HAP-1 (cell line): ENCODE measurements around the gene CTDSPL.

Source experiments
- DNase-seq, 2 experiments: peaks; one replicate each; pipeline ENCODE4 v3.0.0-alpha.2; 2016 to 2020; ENCODE audit warnings: low spot score in 2 of 2
- H3K27me3 ChIP-seq: fragments of 250-450 bp; sonication (Bioruptor Pico); 2 replicates; pipeline ENCODE4 v1.5.1; 2020; ENCODE audit warnings: low read depth, mild to moderate bottlenecking, moderate library complexity
- H3K36me3 ChIP-seq: fragments of 250-450 bp; sonication (Bioruptor Pico); replicated peaks from 2 replicates; pipeline ENCODE4 v1.5.1; 2020; ENCODE audit warnings: mild to moderate bottlenecking
- H3K4me1 ChIP-seq: fragments of 250-450 bp; sonication (Bioruptor Pico); 2 replicates; pipeline ENCODE4 v1.5.1; 2020; ENCODE audit warnings: mild to moderate bottlenecking
- H3K4me3 ChIP-seq: fragments of 250-450 bp; sonication (Bioruptor Pico); 2 replicates; pipeline ENCODE4 v1.5.1; 2020; ENCODE audit warnings: mild to moderate bottlenecking, moderate library complexity
- H3K9me3 ChIP-seq: fragments of 250-450 bp; sonication (Bioruptor Pico); 2 replicates; pipeline ENCODE4 v1.5.1; 2020; ENCODE audit warnings: mild to moderate bottlenecking, moderate library complexity
- in situ Hi-C: fragments of 300-500 bp; cut with MboI; formaldehyde crosslinking; loops from 3 replicates; pipeline ENCODE4 v1.14.3; 2020; ENCODE audit warnings: low sequenced_read_pairs, inconsistent platforms, mixed read lengths

Gene CTDSPL

DNA sequence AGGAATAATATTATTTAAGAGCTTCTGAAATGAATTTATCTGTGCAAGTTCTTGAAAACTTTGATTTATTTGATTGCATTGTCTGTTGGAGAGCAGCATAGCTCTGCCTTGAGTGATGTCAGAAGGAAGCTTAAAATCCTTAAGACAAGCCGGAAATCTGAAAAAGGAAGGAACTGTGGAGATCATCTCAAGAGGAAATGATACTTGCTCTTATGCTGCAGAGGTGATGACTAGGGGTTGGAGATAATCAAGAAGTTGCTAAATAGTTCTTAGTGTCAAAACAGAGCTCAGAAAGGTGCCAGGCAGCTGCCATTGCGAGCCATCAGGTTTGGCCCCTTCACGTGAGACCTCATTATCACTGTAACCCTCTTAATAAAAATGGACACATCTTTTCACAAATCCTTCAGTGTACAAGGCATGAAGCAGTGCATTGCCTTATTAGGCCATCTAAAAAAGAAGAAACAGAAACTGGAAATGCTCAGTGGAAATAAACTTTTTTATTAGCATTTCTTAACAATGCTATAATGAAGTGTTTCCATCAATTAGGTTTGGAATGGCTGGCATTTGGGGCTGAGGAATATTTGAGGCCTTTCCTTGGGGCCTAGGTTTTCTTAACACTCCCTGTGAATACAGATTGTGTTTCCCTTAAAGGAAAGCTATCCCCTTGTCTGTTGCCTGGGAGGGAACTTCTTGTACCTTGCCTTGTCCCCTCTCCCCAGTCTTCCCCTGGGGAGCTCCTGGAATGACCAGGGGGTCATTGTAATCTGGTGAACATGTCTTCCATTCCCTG, 94.4 kb downstream of the CTDSPL start:
- no peak overlapping the region for H3K4me3 ChIP-seq
- no peaks in the 10 kb centered on the region for H3K9me3 ChIP-seq
- H3K27me3 ChIP-seq = no peaks in the 10 kb centered on the region
- no peaks in the 10 kb centered on the region for H3K4me1 ChIP-seq
- no peaks in the 10 kb centered on the region; the same call in 1 of the 2 replicates for H3K36me3 ChIP-seq
- DNase-seq = no peak
- in situ Hi-C loops = no loop called here

GRCh38 chr3:37956723-37957538, 95.3 kb downstream of the CTDSPL start:
- H3K36me3 ChIP-seq = no peaks in the 10 kb centered on the region; the same call in 1 of the 2 replicates
- in situ Hi-C loops = no loop called here

DNA sequence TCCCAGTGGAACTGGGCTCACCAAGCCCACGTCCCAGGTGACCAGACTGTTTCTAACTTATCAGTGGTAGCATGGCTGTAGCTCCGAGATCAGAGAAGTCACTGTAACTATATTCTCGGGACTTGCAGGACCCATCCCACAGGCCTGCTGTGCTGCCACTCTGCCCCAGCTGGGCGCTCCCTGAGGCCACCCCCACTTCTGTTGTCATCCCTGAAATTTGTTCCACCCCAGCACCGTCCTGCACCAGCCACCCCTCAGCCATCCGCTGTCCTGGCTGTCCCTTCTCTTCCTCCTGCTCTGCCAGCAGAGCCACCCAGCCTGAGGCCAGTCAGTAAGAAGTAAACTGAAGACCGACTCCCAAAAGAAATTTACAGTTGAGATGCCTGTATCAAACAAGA, 95.9 kb downstream of the CTDSPL start:
- in situ Hi-C loops = no loop called here
- H3K27me3 ChIP-seq = no peaks in the 10 kb centered on the region
- H3K9me3 ChIP-seq = no peaks in the 10 kb centered on the region

More at GRCh38 chr3:37956723-37957538, 95.3 kb downstream of the CTDSPL start:
- no peak overlapping the region for H3K4me3 ChIP-seq
- no peaks in the 10 kb centered on the region for H3K27me3 ChIP-seq
- no peaks in the 10 kb centered on the region for H3K9me3 ChIP-seq
- H3K4me1 ChIP-seq = no peaks in the 10 kb centered on the region
- DNase-seq = no peak

DNA sequence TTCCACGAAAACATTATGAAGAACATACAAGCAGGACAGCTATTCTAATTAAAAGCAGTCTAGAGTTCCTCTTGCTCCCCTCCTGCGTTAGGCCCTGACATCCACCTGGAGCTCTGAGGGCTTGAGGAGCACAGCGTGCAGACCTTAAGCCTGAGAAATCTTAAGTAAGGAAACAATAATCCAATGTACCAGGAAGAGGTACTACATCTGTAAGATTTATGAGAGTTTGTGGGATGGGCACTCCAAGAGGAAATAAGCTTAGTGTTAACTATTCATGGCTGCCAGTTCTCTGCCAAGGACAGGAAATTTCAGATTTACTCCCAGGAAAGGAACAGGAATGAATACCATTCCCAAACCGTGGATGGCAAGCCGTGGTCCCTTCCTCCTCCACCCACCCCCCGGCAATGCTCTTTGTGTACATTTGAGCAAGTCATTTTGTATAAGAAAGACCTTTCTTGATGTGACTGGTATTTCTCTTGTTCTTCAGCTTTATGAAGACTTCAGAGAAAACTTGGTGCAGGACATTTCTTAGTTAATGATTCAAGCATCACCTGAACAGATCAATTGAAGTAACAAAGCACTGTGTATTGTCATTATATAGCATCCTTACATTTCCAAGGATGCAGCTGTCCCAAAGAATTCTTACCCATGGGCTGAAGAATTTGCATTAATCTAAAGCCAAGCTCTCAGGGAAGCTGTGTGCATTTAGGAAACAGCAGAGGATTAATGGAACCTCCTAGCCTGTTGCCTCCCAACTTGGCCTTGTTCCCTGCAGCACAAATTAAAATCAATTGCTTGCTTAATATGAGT, 100.1 kb downstream of the CTDSPL start:
- no peaks in the 10 kb centered on the region for H3K27me3 ChIP-seq
- no peaks in the 10 kb centered on the region; the same call in 1 of the 2 replicates for H3K4me1 ChIP-seq
- in situ Hi-C loops = no loop called here
- DNase-seq = peak; percentile 33 to 65
- no peaks in the 10 kb centered on the region for H3K9me3 ChIP-seq
- H3K36me3 ChIP-seq = no peaks in the 10 kb centered on the region
- no peak overlapping the region for H3K4me3 ChIP-seq

More for the DNA sequence above, 95.9 kb downstream of the CTDSPL start:
- Histone ChIP-seq H3K4me1 (no peaks in the 10 kb centered on the region; the same call in 1 of the 2 replicates), H3K36me3 (no peaks in the 10 kb centered on the region; the same call in 1 of the 2 replicates), H3K4me3 (no peak overlapping the region)
- DNase-seq = no peak

- in situ Hi-C loops = no loop called here
- H3K9me3 ChIP-seq = no peaks in the 10 kb centered on the region
- H3K4me3 ChIP-seq = no peak overlapping the region
- H3K36me3 ChIP-seq = no peaks in the 10 kb centered on the region
- no peak for DNase-seq
- H3K4me1 ChIP-seq = no peaks in the 10 kb centered on the region; the same call in 1 of the 2 replicates
- no peaks in the 10 kb centered on the region for H3K27me3 ChIP-seq
Observed at GRCh38 chr3:37963016-37963415, 101.3 kb downstream of the CTDSPL start.

DNA sequence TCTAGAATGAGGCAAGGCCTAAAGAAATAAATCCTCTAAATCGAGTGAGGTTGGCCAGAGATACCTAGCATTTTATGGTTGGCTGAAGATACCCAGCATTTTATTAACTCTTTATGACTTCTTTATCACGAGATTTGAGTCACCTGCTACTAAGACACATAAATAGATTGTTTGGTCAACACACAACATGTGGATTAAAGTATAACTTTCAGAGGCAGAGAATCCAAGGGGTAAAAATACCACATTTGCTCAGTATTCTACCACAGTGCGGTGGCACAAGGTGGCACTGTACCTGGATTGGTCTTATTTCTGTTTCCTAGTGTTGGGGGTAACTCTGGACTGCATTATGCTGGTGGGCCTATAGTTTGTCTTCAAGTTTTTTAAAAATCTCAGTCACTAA, 102.0 kb downstream of the CTDSPL start:
- Histone ChIP-seq H3K4me1 (no peaks in the 10 kb centered on the region; the same call in 1 of the 2 replicates), H3K27me3 (no peaks in the 10 kb centered on the region), H3K9me3 (no peaks in the 10 kb centered on the region), H3K36me3 (no peaks in the 10 kb centered on the region), H3K4me3 (no peak overlapping the region)
- in situ Hi-C loops = no loop called here
- no peak for DNase-seq

DNA sequence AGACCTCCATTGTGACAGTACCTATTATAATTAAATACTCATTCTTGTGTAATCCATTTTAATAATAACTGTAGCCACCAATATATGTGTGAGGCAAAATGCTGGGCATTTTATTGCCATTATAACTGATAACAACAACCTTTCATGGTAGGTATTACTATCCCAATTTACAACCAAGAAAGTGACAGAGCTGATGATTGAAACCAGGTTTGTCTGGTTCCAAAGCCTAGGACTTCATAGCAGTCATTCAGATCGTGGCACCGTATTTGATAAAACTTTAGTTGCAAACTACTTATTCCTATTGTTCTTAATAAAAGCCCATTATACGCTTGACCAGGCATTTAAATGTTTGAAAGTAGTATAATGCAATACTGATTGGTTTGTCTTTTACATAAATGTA, 102.5 kb downstream of the CTDSPL start:
- in situ Hi-C loops = no loop called here
- H3K36me3 ChIP-seq = no peaks in the 10 kb centered on the region
- DNase-seq = no peak
- H3K4me3 ChIP-seq = no peak overlapping the region
- no peaks in the 10 kb centered on the region for H3K27me3 ChIP-seq
- H3K4me1 ChIP-seq = no peaks in the 10 kb centered on the region; the same call in 1 of the 2 replicates
- H3K9me3 ChIP-seq = no peaks in the 10 kb centered on the region

DNA sequence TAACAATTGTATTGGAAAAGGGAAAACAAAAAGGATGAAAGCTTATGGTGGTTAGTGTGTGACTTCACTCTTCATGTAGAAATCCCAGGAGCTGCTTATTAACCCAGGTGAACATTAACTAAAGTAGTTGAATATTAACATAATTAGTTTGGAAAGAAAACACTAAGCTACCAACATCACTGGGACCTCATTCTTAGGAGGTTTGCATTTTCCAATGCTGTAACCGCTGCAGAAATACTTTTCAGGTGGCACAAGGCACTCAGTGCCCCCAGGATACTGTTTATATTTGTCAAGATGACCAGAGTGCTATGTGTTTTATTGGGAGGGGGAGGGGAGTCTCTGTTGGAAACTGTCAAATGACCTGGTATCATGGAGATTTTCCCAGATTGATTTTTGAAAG, 103.0 kb downstream of the CTDSPL start:
- H3K36me3 ChIP-seq = no peaks in the 10 kb centered on the region
- in situ Hi-C loops = no loop called here
- no peak for DNase-seq
- no peaks in the 10 kb centered on the region for H3K27me3 ChIP-seq
- no peak overlapping the region for H3K4me3 ChIP-seq
- H3K9me3 ChIP-seq = no peaks in the 10 kb centered on the region
- H3K4me1 ChIP-seq = no peaks in the 10 kb centered on the region; the same call in 1 of the 2 replicates

- no peak overlapping the region for H3K4me3 ChIP-seq
- no peaks in the 10 kb centered on the region; the same call in 1 of the 2 replicates for H3K4me1 ChIP-seq
- H3K9me3 ChIP-seq = no peaks in the 10 kb centered on the region
- DNase-seq = peak; percentile 42 to 80
- in situ Hi-C loops = no loop called here
- no peaks in the 10 kb centered on the region for H3K27me3 ChIP-seq
- no peaks in the 10 kb centered on the region for H3K36me3 ChIP-seq
Observed at GRCh38 chr3:37967260-37967881, 105.7 kb downstream of the CTDSPL start.

DNA sequence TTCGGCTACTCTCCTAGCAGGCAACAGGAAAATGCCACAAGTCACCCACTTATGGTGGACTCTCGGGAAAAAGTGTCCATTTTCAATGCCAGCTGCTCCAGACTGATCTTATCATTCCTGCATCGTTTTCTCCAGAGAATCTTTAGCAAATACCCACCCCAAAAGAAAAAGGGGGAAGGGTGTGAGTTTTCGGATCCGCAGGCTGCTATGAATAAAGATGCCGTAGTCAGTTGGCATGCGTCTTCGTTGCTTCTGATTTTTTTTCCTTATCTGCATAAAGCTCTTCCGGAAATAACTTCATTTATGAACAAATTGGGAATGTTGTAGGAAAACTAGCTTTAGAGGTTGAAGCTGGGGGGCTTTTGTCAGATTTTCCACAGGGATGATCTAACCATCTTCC, 106.5 kb downstream of the CTDSPL start:
- Histone ChIP-seq H3K36me3 (no peaks in the 10 kb centered on the region), H3K9me3 (no peaks in the 10 kb centered on the region), H3K27me3 (no peaks in the 10 kb centered on the region), H3K4me3 (no peak overlapping the region), H3K4me1 (no peaks in the 10 kb centered on the region)
- no peak for DNase-seq
- in situ Hi-C loops = no loop called here

DNA sequence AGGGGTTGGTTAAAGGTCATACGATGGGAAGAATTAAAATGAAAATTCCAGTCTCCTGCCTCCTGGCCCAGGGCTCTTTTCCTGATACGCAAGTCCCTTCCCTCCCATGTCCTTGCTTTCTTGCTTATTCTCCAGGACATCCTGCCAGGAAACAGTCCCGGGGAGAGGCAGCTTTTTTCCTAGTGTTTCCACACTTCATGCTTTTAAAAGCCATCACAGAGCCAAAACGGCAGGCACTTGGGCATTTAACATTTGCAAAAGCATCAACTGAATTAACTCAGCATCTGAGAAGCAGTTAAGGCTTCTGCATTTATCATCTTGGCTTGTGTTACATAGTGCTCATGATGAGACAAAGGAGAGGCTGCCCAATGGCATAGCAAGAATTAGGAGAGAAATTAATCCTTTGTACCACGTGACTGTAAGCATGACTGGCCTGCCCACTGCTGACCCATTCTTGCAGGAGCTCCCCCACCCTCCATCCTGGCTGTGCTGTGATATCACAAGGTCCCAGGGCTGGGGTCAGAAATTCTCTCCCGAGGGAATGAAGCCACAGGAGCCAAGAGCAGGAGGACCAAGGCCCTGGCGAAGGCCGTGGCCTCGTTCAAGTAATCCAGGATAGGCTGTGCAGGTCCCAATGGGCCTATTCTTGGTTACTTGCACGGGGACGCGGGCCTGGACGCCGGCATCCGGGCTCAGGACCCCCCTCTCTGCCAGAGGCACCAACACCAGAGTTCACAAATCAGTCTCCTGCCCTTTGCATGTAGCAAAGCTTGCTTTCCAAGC, 107.3 kb downstream of the CTDSPL start:
- H3K36me3 ChIP-seq = no peaks in the 10 kb centered on the region
- no peaks in the 10 kb centered on the region for H3K4me1 ChIP-seq
- no peaks in the 10 kb centered on the region for H3K27me3 ChIP-seq
- H3K9me3 ChIP-seq = no peaks in the 10 kb centered on the region
- no peak for DNase-seq
- in situ Hi-C loops = no loop called here
- no peak overlapping the region for H3K4me3 ChIP-seq

DNA sequence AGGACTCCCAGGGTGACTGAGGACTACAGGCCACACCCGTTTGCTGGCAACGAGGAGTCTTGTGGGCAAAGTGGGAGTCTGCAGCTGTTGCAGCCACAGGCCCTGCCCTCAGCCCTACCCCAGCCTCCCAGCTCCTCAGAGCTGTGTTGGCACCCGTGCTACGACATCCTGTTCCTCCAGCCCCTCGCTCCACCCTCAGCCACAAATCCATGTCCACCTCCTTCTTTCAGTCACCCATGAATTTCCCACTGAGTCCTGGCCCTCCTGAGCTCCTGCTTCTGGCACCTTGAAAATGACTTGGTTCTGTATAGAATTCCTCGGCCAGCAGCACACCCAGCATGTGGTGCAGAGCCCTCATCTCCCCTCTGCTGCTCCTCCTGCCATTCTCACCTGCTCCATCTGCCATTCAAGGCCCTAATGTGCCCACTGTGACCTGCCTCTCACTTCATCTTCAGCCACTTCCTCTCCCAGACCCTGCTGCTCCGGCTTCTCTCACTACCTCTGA, 108.0 kb downstream of the CTDSPL start:
- no peak for DNase-seq
- in situ Hi-C loops = no loop called here
- H3K4me3 ChIP-seq = no peak overlapping the region
- no peaks in the 10 kb centered on the region for H3K9me3 ChIP-seq
- no peaks in the 10 kb centered on the region for H3K27me3 ChIP-seq
- H3K36me3 ChIP-seq = no peaks in the 10 kb centered on the region
- no peaks in the 10 kb centered on the region for H3K4me1 ChIP-seq
